ENCODE data around the gene PPIAL4G. TPM values are rescaled to one million over a fixed set of nuclear protein-coding genes. Genes with fewer than 3 reads are reported as not detected.

PPIAL4G gene
- total RNA-seq = not detected in 2 replicates

DNA sequence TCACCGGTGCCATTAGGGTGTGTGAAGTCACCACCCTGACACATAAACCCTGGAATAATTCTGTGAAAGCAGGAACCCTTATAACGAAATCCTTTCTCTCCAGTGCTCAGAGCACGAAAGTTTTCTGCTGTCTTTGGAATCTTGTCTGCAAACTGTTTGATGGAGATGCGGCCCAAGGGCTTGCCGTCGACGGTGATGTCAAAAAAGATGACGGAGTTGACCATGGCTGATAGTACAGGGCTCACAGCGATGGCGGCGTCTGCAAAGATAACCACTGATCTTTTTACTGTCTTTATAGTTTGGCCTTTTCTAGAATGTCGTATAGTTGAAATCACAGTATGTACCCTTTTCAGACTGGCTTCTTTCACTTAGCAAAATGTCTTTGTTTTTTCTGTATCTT lies at the start of gene PPIAL4G:
TSS of gene PPIAL4G (minus strand) at position 274 of the 400 bp plus-strand sequence. CDS start at position 224, 50 bp downstream.

Other genes with a start within 250 kb of the PPIAL4G start
- 23.9 and 31.2 TPM in 2 replicates for gene NBPF14, start 112.7 kb upstream of the PPIAL4G start, total RNA-seq

All from myometrial cell (primary cell).